ENCODE measurements around the gene SMU1.

Gene SMU1

DNA sequence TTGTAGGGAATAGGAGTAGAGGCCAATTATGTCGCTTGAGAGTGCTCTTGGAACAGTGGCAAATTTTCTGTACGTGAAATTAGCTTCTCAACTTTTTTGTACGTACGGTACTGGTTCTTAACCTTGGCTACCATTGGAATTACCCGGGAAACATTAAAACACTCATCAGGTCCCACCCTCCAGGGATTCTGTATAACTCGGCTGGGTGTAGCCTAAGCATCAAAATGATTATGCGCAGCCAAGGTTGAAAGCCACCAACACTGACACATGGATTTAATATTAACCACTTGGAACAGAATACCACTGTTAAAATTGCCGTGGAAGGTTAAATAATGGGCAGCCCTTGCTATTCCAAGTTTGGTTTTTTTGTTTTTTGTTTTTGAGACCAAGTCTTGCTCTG lies 34.0 kb downstream of the SMU1 start:
- Histone ChIP-seq H3K36me3 (ENCODE audit: insufficient read depth, low read length) (peaks cover 44% of the 10 kb centered on the region), H3K9me2 (replicated peaks; ENCODE audit: low read depth, low read length) (no peaks in the 10 kb centered on the region), H3K79me2 (ENCODE audit: insufficient read depth, low read length) (peaks cover 3% of the 10 kb centered on the region; the same call in 1 of the 2 replicates), H3K9me3 (ENCODE audit: insufficient read depth, low read depth, low read length) (no peaks in the 10 kb centered on the region), H3K27me3 (ENCODE audit: insufficient read depth, low read length, poor library complexity, severe bottlenecking) (no peaks in the 10 kb centered on the region), H3F3A (ENCODE audit: low read depth) (peaks cover 9% of the 10 kb centered on the region; the same call in 1 of the 2 replicates), H3K4me3 (ENCODE audit: low read length, poor library complexity, severe bottlenecking) (no peak overlapping the region), H3K9ac (ENCODE audit: low read depth, low read length, poor library complexity, severe bottlenecking) (no peak overlapping the region), H3K4me2 (ENCODE audit: low read depth, low read length, poor library complexity, severe bottlenecking) (no peak overlapping the region), H3K4me1 (ENCODE audit: insufficient read depth, low read length, poor library complexity, severe bottlenecking) (no peaks in the 10 kb centered on the region), H4K20me1 (ENCODE audit: insufficient read depth, low read length, poor library complexity, severe bottlenecking) (peaks cover 14% of the 10 kb centered on the region), H2AFZ (ENCODE audit: low read length) (no peak overlapping the region)
- TF ChIP-seq, protein P1, sequence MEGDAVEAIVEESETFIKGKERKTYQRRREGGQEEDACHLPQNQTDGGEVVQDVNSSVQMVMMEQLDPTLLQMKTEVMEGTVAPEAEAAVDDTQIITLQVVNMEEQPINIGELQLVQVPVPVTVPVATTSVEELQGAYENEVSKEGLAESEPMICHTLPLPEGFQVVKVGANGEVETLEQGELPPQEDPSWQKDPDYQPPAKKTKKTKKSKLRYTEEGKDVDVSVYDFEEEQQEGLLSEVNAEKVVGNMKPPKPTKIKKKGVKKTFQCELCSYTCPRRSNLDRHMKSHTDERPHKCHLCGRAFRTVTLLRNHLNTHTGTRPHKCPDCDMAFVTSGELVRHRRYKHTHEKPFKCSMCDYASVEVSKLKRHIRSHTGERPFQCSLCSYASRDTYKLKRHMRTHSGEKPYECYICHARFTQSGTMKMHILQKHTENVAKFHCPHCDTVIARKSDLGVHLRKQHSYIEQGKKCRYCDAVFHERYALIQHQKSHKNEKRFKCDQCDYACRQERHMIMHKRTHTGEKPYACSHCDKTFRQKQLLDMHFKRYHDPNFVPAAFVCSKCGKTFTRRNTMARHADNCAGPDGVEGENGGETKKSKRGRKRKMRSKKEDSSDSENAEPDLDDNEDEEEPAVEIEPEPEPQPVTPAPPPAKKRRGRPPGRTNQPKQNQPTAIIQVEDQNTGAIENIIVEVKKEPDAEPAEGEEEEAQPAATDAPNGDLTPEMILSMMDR (conservative IDR thresholded peaks at IDR 0.05; ENCODE audit: low read length) = no peak
- TF ChIP-seq EZH2phosphoT487 (IDR thresholded peaks at IDR 0.05; ENCODE audit: borderline replicate concordance) = no peak

DNA sequence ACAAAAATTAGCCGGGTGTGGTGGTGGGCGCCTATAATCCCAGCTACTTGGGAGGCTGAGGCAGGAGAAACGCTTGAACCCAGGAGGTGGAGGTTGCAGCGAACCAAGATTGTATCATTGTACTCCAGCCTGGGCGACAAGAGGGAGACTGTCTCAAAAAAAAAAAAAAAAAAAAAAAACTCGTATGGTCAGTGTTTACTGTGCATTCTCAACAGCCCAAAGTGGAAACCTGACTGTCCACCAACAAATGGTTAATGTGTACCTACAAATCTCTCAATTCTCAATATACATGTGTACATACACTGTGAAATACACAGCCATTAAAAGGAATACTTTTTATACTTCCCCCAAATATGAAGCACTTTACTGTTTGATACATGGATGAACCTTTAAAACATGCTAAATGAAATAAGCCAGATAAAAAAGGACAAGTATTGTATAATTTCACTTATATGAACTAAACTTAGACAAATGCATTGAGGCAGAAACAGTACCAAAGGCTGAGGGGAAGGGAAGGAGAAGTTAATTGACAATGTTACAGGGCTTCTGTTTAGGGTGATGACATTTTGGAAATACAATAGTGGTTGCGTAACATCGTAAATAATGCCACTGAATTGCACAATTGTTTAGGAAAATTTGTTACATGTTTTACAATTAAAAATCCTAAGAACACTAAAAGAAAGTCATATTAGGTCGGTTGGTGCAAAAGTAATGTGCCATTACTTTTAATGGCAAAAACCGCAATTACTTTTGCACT lies 34.9 kb downstream of the SMU1 start:
- Histone ChIP-seq H3K4me1 (ENCODE audit: insufficient read depth, low read length, poor library complexity, severe bottlenecking) (no peaks in the 10 kb centered on the region), H4K20me1 (ENCODE audit: insufficient read depth, low read length, poor library complexity, severe bottlenecking) (peaks cover 17% of the 10 kb centered on the region), H3K9me2 (replicated peaks; ENCODE audit: low read depth, low read length) (no peaks in the 10 kb centered on the region), H3K4me2 (ENCODE audit: low read depth, low read length, poor library complexity, severe bottlenecking) (no peak overlapping the region), H3F3A (ENCODE audit: low read depth) (peaks cover 9% of the 10 kb centered on the region; the same call in 1 of the 2 replicates), H3K4me3 (ENCODE audit: low read length, poor library complexity, severe bottlenecking) (no peak overlapping the region), H2AFZ (ENCODE audit: low read length) (no peak overlapping the region), H3K79me2 (ENCODE audit: insufficient read depth, low read length) (peaks cover 5% of the 10 kb centered on the region; the same call in 1 of the 2 replicates), H3K9ac (ENCODE audit: low read depth, low read length, poor library complexity, severe bottlenecking) (no peak overlapping the region), H3K36me3 (ENCODE audit: insufficient read depth, low read length) (peaks cover 48% of the 10 kb centered on the region), H3K27me3 (ENCODE audit: insufficient read depth, low read length, poor library complexity, severe bottlenecking) (no peaks in the 10 kb centered on the region), H3K9me3 (ENCODE audit: insufficient read depth, low read depth, low read length) (no peaks in the 10 kb centered on the region)
- no peak for TF ChIP-seq EZH2phosphoT487 (IDR thresholded peaks at IDR 0.05; ENCODE audit: borderline replicate concordance)
- TF ChIP-seq, protein P1 (conservative IDR thresholded peaks at IDR 0.05; ENCODE audit: low read length) = no peak

DNA sequence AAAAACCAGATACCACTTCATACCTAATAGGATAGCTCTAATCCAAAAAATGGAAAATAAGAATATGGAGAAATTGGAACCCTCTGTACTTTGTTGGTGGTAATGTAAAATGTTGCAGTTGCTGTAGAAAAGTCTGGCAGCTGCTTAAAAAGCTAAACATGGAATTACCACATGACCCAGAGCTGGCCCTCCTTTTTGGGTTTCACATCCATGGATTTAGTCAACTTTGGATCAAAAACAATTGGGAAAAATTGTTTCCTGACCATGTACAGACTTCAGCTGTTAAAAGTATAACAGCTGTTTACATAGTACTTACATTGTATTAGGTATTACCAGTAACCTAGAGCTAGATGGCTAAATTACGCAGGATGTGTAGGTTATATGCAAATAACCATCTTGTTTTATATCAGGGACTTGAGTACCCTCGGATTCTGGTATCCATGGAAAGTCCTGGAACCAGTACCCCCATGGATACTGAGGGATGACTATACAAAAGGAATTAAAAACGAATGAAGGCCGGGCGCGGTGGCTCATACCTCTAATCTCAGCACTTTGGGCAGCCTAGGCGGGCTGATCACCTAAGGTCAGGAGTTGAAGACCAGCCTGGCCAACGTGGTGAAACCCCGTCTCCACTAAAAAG lies 35.6 kb downstream of the SMU1 start:
- no peaks in the 10 kb centered on the region for H3K9me2 ChIP-seq (replicated peaks; ENCODE audit: low read depth, low read length)
- no peaks in the 10 kb centered on the region for H3K4me1 ChIP-seq (ENCODE audit: insufficient read depth, low read length, poor library complexity, severe bottlenecking)
- H3K36me3 ChIP-seq (ENCODE audit: insufficient read depth, low read length) = peaks cover 50% of the 10 kb centered on the region
- no peak overlapping the region for H2AFZ ChIP-seq (ENCODE audit: low read length)
- peaks cover 23% of the 10 kb centered on the region for H4K20me1 ChIP-seq (ENCODE audit: insufficient read depth, low read length, poor library complexity, severe bottlenecking)
- no peak overlapping the region for H3K9ac ChIP-seq (ENCODE audit: low read depth, low read length, poor library complexity, severe bottlenecking)
- peaks cover 9% of the 10 kb centered on the region; the same call in 1 of the 2 replicates for H3F3A ChIP-seq (ENCODE audit: low read depth)
- no peak overlapping the region for H3K4me3 ChIP-seq (ENCODE audit: low read length, poor library complexity, severe bottlenecking)
- H3K79me2 ChIP-seq (ENCODE audit: insufficient read depth, low read length) = peaks cover 12% of the 10 kb centered on the region; the same call in 1 of the 2 replicates
- no peak overlapping the region for H3K4me2 ChIP-seq (ENCODE audit: low read depth, low read length, poor library complexity, severe bottlenecking)
- H3K9me3 ChIP-seq (ENCODE audit: insufficient read depth, low read depth, low read length) = no peaks in the 10 kb centered on the region
- TF ChIP-seq EZH2phosphoT487 (IDR thresholded peaks at IDR 0.05; ENCODE audit: borderline replicate concordance) = no peak
- no peaks in the 10 kb centered on the region for H3K27me3 ChIP-seq (ENCODE audit: insufficient read depth, low read length, poor library complexity, severe bottlenecking)
